ENCODE data around the gene SMU1.

The SMU1 gene

GRCh38 chr9:33043671-33044070, 32.8 kb downstream of the SMU1 start:
- DNase-seq, result peak; percentile 25 to 32

DNA sequence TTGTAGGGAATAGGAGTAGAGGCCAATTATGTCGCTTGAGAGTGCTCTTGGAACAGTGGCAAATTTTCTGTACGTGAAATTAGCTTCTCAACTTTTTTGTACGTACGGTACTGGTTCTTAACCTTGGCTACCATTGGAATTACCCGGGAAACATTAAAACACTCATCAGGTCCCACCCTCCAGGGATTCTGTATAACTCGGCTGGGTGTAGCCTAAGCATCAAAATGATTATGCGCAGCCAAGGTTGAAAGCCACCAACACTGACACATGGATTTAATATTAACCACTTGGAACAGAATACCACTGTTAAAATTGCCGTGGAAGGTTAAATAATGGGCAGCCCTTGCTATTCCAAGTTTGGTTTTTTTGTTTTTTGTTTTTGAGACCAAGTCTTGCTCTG, 34.0 kb downstream of the SMU1 start:
- DNase-seq, result no peak

- DNase-seq, result no peak
Measured at GRCh38 chr9:33041432-33042188, 34.9 kb downstream of the SMU1 start.

DNA sequence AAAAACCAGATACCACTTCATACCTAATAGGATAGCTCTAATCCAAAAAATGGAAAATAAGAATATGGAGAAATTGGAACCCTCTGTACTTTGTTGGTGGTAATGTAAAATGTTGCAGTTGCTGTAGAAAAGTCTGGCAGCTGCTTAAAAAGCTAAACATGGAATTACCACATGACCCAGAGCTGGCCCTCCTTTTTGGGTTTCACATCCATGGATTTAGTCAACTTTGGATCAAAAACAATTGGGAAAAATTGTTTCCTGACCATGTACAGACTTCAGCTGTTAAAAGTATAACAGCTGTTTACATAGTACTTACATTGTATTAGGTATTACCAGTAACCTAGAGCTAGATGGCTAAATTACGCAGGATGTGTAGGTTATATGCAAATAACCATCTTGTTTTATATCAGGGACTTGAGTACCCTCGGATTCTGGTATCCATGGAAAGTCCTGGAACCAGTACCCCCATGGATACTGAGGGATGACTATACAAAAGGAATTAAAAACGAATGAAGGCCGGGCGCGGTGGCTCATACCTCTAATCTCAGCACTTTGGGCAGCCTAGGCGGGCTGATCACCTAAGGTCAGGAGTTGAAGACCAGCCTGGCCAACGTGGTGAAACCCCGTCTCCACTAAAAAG, 35.6 kb downstream of the SMU1 start:
- no peak for DNase-seq

DNA sequence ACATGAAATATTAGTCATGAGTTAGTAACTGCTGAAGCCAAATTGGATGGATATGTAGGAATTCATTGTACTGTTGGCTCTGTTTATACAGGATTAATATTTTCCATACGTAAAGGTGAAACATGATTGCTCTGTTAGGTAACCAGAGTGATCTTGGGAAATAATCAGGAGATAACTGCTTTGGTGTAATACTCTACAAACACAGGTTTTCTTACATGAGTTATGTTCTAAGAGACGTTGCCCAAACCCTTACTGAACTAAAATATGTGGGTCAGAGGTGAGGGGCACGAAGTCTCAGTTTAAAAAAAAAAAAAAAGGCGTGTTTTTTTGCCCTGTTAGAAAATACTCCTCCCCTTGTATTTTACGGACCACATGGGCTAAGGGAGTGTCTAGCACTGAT, 43.6 kb downstream of the SMU1 start:
- no peak for DNase-seq

- DNase-seq, result no peak
Measured at GRCh38 chr9:33032292-33032691, 44.2 kb downstream of the SMU1 start.

GRCh38 chr9:33030285-33030684, 46.2 kb downstream of the SMU1 start:
- DNase-seq, result no peak

- DNase-seq, result peak in 1 of 2 experiments; percentile 18
Measured at GRCh38 chr9:33029231-33029786, 47.2 kb downstream of the SMU1 start.

DNA sequence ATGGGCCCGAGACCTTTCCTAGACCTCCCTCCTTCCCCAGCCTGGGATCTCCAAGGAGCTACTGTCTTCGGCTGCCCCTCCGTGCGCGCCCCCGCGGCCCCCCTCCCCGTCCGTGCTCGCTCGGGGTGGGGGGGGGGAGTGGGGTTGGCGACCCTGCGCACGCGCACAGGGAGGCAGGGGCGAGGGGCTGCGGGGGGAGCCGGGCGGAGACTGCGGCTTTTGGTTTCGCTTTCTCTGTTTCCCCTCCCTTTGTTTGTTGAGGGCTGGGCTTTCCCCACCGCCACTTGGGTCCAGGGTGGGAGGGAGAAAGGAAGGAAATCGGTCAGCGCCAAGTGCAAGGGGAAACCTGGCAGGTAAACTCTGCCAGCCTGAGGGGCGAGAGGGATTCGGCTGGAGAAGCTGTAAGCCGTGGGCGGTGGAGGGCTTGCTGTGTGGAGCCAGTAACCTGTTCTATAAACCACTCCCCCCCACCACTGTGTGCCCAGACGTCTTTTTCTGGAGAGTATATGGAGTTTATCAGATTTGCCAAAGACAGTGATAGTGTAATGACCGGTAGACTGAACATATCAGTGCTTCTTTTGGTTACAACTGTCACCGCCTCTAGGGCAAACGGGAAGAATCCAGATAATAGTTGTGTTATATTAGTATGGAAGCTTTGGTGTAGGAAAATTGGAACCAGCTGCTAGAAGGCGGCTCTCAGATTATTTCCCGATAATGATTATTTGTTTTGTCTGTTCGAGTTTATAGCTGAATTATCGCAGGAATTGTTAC, 50.7 kb downstream of the SMU1 start:
- DNase-seq, result peak; percentile 83 to 87

DNA sequence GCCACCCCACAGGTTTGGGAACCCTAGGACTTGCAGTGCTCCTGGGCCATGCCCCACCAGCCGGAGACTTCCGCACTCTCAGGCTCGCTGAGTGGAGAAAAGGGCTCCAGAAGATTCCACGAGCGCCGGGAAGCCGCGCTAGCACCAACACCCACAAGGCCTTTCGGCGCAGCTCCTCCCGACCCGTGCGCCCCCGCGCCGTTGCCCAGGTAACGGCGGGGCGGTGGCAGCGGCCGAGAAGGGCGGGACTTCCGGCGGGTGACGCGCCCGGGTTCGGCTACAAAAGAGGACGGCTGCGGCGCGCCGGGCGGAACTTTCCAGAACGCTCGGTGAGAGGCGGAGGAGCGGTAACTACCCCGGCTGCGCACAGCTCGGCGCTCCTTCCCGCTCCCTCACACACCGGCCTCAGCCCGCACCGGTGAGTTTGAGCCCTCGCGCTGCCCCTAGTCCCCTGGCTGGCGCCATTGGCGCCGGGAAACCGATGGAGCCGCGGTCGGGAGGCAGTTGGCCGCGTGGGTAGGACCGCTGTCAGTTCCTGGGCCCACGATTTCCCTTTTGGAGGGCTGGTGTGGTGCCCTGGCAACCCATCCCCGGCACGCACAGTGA, 51.4 kb downstream of the SMU1 start, which contains the start of gene DNAJA1:
Gene DNAJA1, plus strand, starts transcription at position 308 of the 606 bp plus-strand sequence. CDS start 1,212 bp downstream, outside the sequence.
- DNase-seq, result peak; percentile 95 to 97

GRCh38 chr9:33024126-33024965, 52.1 kb downstream of the SMU1 start:
- peak in 1 of 2 experiments; percentile 58 for DNase-seq

GRCh38 chr9:33023661-33024060, 52.8 kb downstream of the SMU1 start:
- no peak for DNase-seq

GRCh38 chr9:33022755-33023154, 53.7 kb downstream of the SMU1 start:
- DNase-seq, result no peak

GRCh38 chr9:33022303-33022702, 54.2 kb downstream of the SMU1 start:
- no peak for DNase-seq

GRCh38 chr9:33019797-33020196, 56.7 kb downstream of the SMU1 start:
- DNase-seq, result no peak

DNA sequence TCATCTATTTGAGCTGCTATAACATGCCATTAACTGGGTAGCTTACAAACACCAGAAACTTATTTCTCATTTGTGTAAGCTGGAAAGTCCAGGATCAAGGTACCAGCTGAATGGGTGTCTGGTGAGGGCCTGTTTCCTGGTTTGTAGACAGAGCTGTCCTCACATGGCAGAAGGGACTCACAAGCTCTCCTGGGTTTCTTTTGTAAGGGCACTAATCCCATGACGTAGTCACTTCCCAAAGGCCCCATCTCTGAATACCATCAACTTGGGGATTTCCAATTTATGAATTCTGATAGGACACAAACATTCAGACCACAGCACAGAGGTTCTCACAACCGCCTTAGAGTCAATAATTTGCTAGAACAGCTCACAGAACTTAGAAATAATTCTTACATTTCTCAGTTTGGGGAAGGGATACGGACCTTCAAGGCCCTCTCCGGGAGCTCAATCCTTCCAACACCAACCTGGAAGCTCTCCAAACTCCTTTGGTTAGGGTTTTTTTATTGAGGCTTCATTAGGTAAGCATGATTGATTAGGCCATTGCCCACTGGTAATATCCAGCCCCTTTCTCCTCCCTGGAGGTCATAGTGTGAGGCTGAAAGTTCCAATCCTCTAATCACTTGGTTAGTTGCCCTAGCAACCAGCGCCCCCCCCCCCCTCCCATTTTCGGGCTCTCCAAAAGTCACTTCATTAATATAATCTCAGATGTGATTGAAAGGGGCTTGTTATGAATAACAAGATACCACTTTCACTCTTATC, 59.0 kb downstream of the SMU1 start:
- DNase-seq, result no peak

- DNase-seq, result no peak
Measured at GRCh38 chr9:33014665-33015014, 61.8 kb downstream of the SMU1 start.

GRCh38 chr9:33013962-33014664, 62.4 kb downstream of the SMU1 start:
- no peak for DNase-seq

GRCh38 chr9:33012328-33013069, 64.0 kb downstream of the SMU1 start:
- DNase-seq, result no peak

DNA sequence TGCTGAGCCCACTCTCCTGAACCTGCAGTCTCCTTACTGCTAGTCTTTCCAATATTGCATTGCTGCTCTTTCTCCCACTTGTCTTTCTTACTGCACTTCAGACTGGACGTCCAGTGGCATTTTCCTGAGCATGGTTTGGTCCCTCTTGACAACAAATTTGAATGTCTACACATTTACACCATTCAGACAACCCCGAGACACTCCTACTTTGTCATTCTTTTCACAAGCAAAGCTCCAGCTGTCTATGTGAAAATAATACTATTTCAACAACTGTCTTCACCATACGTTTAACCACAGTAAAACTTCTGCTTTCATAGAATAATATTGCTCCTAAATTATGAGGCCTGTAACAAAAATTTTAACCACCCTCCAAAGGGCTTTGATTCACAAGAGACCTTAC, 64.6 kb downstream of the SMU1 start:
- no peak for DNase-seq

Data from NCI-H2081 (cell line).